NCI-H446 (cell line): Measurements from ENCODE around the gene TRAF7.

Experiments used
- DNase-seq, 2 experiments: peaks; one replicate each; lab custom pipeline; 2025; lab: John Stamatoyannopoulos, UW

The TRAF7 gene

GRCh38 chr16:2181952-2182351 is 26.4 kb downstream of the TRAF7 start:
- DNase-seq: no peak

GRCh38 chr16:2183671-2184070 is 28.1 kb downstream of the TRAF7 start:
- DNase-seq: no peak

GRCh38 chr16:2184346-2184745 is 28.8 kb downstream of the TRAF7 start:
- DNase-seq: no peak

DNA sequence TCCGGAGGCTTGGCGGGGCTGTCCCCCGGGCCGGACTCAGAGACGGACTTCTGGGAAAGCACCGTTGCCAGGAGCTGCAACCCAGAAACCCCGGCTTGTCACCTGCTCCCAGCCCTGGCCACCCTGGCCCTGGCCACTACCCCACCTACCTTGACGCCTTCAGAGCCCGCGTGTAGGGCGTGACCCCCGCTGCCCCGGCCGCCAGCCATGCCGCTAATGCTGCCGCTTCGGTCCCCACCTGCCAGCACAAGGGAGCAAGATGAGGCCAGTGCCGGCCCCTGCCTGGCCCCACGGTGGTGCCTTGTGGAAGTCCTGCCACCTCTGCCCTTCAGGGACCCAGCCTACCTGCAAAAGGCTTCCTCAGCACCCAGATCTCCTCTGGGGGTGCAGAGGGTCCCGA is 29.4 kb downstream of the TRAF7 start:
- DNase-seq: no peak

DNA sequence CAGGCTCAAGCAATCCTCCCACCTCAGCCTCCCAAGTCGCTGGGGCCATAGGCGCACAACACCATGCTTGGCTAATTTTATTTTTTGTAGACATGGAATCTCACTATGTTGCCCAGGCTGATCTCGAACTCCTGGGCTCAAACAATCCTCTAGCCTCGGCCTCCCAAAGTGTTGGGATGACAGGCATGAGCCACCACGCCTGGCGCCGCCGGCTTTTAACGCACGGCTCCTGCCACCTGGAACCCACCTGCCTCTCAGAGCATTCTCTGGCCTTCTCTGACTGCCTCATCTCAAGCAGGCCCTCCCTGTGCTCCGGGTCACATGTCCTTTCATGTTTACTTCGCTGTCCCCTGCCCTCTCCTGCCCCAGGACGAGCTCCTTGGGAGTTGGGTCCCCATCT is 30.5 kb downstream of the TRAF7 start:
- no peak for DNase-seq

DNA sequence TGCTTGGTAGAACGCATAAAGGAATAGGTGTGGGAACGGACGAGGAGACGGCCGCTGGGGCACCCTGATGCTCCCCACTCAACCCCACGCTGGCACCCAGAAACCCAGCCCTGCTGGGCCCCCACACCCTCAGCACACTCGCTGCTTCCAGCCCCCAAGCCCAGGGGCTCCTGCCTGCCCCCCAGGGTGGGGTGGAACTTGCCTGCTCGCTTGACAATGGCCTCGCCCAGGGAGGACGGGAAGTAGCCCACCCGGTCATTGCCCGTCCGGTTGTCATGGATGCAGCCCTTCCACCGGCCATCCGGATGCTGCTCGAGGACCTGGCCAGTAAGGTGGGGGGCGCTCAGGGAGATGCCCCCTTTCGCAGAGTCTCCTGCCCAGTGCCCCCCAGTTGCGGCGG is 30.9 kb downstream of the TRAF7 start:
- DNase-seq: no peak

DNA sequence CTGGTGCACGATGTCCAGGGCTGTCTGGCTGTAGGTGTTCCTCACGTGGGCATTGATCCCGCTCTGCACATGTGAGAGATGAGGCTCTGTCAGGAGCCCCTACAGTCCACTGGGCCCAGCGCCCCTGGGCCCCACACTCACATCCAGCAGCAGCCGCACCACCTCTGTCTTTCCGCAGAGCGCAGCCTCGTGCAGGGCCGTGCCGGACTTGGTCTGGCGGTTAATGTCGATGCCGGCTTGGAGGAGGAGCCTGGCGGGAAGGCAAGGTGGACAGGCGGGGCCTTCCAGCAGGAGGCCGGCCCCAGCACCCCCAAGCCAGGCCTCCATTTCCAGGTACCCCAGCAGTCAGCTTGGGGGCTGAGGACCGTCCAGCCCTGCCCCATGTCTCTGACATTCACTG is 31.6 kb downstream of the TRAF7 start:
- DNase-seq: no peak

- no peak for DNase-seq
Observed at GRCh38 chr16:2188395-2188794, 32.8 kb downstream of the TRAF7 start.

GRCh38 chr16:2189252-2189893 is 33.8 kb downstream of the TRAF7 start:
- no peak for DNase-seq

DNA sequence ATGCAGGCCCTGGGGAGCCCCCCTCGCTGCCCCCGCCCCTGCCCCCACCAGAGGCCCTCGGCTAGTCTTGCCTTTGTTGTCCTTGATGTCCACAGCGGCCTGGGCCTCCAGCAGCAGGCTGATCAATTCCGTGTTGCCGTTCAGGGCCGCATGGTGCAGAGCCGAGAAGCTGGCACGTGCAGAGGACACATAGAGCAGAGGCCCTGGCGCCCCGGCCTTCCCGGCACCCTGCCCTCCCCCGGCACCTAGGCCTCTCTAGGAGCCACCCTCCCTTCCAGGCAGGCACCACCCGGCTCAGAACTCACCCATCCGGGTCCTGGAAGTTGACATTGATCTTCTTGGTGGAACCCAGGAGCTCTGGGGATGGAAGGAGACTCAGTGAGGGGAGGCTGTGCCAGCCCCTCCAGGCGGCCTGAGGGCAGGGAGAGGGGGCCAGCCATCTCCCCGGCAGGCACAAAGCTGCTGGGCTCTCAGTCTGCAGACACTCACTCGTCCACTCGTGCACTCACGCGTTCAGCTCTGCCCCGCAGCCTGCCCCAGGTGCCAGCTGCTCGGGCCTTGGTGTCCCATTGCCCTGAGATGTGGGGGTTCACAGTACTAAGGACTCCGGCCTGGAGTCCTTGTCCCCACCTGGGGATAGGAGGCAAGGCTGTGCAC is 34.5 kb downstream of the TRAF7 start:
- no peak for DNase-seq

- no peak for DNase-seq
Observed at GRCh38 chr16:2190659-2191445, 35.3 kb downstream of the TRAF7 start.

DNA sequence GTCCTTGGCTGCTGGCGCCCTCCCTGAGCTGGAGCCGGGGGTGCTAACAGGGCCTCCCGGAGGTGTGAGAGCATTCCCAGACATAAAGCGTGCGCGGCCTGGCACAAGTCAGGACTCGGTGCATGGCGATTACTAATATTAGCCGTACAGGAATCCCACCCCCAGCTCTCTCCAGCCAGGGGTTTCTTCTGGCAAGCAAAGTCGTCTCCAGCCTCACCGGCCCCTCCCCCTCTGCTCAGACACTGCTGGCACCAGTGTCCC is 35.8 kb downstream of the TRAF7 start:
- no peak for DNase-seq

GRCh38 chr16:2194166-2194834 is 38.7 kb downstream of the TRAF7 start:
- DNase-seq: peak in 1 of 2 experiments; percentile 42

GRCh38 chr16:2194852-2195321 is 39.3 kb downstream of the TRAF7 start:
- DNase-seq: peak in 1 of 2 experiments; percentile 27

- no peak for DNase-seq
Observed at GRCh38 chr16:2195322-2196161, 40.0 kb downstream of the TRAF7 start.

DNA sequence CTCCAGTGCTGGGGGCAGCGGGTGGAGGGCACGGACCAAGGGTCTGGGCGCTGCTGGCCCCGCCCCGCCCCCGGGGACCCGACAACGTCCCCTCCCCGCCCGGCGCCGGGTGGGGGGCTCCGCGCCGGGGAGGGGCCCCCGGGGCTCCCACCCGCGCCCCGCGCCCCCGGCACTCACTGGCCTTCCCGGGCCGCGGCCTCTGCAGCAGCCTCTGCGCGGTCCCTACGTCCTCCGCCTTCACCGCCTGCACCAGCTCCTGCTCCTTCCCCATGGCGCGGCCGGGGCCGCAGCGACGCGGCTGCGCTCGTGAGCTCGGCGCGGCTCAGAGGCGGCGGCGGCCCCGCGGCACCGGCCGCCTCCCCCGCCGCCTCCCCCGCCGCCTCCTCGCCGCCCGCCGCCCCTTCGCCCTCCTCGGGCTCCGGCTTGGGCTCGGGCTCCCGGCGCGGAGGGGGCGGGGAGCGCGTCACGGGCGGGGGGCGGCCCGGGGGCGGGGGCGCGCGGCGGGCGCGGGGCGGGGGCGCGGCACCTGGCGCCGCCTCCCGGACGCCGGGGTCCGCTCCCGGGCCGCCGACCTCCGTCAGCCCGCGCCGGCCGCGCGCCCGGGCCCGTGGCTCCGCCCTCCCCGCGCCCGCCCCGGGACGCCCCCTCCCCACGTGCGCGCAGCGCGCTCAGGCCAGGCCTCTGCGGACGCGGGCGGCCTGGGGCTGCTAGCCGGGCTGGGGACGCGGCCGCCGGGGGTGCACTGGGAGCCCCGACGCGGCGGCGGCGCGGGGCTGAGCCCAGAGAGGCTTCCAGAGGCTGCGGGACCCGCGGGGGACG is 40.8 kb downstream of the TRAF7 start, which contains the start of gene CASKIN1:
Gene CASKIN1, minus strand, starts transcription at position 444 of the 819 bp plus-strand sequence. Its CDS starts 173 bp downstream, at position 271.
- DNase-seq: no peak

DNA sequence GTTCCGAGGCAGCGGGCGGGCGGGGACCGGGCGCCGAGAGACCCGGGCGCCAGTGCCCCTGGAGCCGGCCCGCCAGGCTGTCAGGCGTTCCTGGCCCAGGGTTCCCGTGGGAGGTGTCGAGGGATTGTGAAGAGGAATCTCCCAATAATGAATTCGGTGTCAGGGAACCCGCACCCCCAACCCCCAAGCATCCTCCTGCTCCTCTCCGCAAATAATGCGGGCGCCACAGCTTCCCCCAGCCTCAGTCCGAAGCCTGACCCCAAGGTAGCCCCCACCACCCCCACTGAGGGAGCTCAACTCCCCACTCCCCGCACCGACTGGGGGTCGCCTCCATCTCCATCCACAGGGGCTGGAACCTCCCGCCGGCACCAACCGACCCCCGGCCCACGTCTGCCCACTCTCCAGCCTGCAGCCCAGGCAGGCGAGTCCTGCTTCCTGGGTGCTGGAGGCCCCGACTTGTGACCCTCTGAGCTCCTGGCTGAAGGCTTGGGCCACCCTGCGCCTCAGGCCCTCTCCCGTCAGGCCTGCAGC is 41.5 kb downstream of the TRAF7 start:
- DNase-seq: no peak

DNA sequence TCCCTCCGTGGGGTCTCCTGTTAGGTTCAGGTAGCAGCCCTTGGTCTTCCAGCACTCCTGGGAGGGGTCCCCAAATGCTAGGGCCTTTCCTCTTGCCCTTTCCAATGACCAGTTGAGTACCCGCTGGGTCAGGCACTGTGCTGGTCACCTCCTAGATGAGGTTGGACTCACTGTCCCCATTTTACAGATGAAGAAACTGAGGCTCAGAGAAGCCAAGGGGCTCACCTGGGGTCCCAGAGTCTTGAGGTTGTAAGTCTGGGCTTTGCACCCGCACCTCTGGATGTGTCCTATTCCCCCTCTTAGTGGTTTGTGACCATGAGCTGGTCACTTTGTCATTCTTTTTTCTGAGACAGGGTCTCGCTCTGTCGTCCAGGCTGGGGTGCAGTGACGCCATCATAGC is 42.2 kb downstream of the TRAF7 start:
- no peak for DNase-seq

DNA sequence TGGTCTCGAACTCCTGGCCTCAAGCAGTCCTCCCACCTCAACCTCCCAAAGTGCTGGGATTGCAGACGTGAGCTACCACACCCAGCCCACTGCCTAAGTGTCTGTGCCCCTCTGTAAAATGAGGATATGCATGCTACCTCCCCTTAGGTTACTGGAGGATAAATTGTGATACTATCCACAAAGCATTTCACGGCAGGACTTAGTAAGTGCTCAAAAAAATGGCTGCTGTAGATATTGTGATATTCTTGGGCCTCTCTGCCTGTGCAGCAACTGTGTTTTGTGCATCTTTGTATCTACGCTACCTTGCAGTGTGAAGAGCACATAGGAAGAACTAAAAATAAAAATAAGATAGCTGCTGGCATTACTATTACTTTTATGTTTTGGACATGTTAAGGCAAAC is 42.7 kb downstream of the TRAF7 start:
- no peak for DNase-seq

- DNase-seq: no peak
Observed at GRCh38 chr16:2199095-2199494, 43.5 kb downstream of the TRAF7 start.
